Measurements from ENCODE around the gene VPS13A. TPM values are rescaled to one million over a fixed set of nuclear protein-coding genes. Genes with fewer than 3 reads are reported as not detected.

The VPS13A gene
- total and polyA plus RNA-seq, 4 donors: 2.4 to 45.1 (median 22.6) TPM

GRCh38 chr9:77142366-77142765 lies 35.0 kb upstream of the VPS13A start:
- TF ChIP-seq, protein P1, sequence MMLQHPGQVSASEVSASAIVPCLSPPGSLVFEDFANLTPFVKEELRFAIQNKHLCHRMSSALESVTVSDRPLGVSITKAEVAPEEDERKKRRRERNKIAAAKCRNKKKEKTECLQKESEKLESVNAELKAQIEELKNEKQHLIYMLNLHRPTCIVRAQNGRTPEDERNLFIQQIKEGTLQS (IDR thresholded peaks at IDR 0.05): no peak
- TF ChIP-seq YY1 (IDR thresholded peaks at IDR 0.05) (no peak), FOXA2 (IDR thresholded peaks at IDR 0.05) (no peak), SP1 (IDR thresholded peaks at IDR 0.05) (no peak)
- H3K4me3 ChIP-seq (ENCODE audit: low read depth in 1 of 3, low read length in 3 of 3): no peak overlapping the region
- no peak for DNase-seq (ENCODE audit: low spot score)
- no peak overlapping the region for H3K27ac ChIP-seq (ENCODE audit: low read depth in 1 of 2, low read length in 2 of 2)
- no peak overlapping the region for H3K9ac ChIP-seq (ENCODE audit: low read depth in 1 of 2, low read length in 2 of 2)
- no peaks in the 10 kb centered on the region for H3K36me3 ChIP-seq (ENCODE audit: control insufficient read depth in 4 of 4, insufficient read depth in 3 of 4, low read depth in 1 of 4, low read length in 3 of 4)
- no peaks in the 10 kb centered on the region for H3K9me3 ChIP-seq (ENCODE audit: control insufficient read depth in 4 of 4, low read length in 3 of 4)
- H3K27me3 ChIP-seq (ENCODE audit: control insufficient read depth in 4 of 4, insufficient read depth in 4 of 4, low read length in 3 of 4): peaks cover 0 to 2% (median 0%) of the 10 kb centered on the region in 4 donors
- 89% methylated on average over 2 of the region's 2 CpGs for WGBS
- no peaks in the 10 kb centered on the region for H3K4me1 ChIP-seq (ENCODE audit: control insufficient read depth in 4 of 4, insufficient read depth in 4 of 4, low read length in 3 of 4)

GRCh38 chr9:77149879-77150278 lies 27.5 kb upstream of the VPS13A start:
- H3K36me3 ChIP-seq (ENCODE audit: control insufficient read depth in 4 of 4, insufficient read depth in 3 of 4, low read depth in 1 of 4, low read length in 3 of 4): no peaks in the 10 kb centered on the region
- no peak overlapping the region for H3K4me3 ChIP-seq (ENCODE audit: low read depth in 1 of 3, low read length in 3 of 3)
- no peaks in the 10 kb centered on the region for H3K27me3 ChIP-seq (ENCODE audit: control insufficient read depth in 4 of 4, insufficient read depth in 4 of 4, low read length in 3 of 4)
- no peak overlapping the region for H3K27ac ChIP-seq (ENCODE audit: low read depth in 1 of 2, low read length in 2 of 2)
- TF ChIP-seq FOXA1 (IDR thresholded peaks at IDR 0.05): no peak
- TF ChIP-seq, protein P1 (IDR thresholded peaks at IDR 0.05): no peak
- no peak for TF ChIP-seq FOXA2 (IDR thresholded peaks at IDR 0.05)
- no peak for TF ChIP-seq MAX (IDR thresholded peaks at IDR 0.05)
- TF ChIP-seq HNF4G (IDR thresholded peaks at IDR 0.05): no peak
- TF ChIP-seq RAD21 (IDR thresholded peaks at IDR 0.05): no peak
- TF ChIP-seq HNF4A (conservative IDR thresholded peaks at IDR 0.05): no peak
- no peak for TF ChIP-seq GABPA (IDR thresholded peaks at IDR 0.05 in 1 of 2, conservative IDR thresholded peaks at IDR 0.05 in 1 of 2)
- no peak for TF ChIP-seq SP1 (IDR thresholded peaks at IDR 0.05)
- TF ChIP-seq NR2F2 (IDR thresholded peaks at IDR 0.05): no peak
- TF ChIP-seq CTCF (IDR thresholded peaks at IDR 0.05; ENCODE audit: low read depth, low read length, missing input control): no peak
- TF ChIP-seq, protein P2, sequence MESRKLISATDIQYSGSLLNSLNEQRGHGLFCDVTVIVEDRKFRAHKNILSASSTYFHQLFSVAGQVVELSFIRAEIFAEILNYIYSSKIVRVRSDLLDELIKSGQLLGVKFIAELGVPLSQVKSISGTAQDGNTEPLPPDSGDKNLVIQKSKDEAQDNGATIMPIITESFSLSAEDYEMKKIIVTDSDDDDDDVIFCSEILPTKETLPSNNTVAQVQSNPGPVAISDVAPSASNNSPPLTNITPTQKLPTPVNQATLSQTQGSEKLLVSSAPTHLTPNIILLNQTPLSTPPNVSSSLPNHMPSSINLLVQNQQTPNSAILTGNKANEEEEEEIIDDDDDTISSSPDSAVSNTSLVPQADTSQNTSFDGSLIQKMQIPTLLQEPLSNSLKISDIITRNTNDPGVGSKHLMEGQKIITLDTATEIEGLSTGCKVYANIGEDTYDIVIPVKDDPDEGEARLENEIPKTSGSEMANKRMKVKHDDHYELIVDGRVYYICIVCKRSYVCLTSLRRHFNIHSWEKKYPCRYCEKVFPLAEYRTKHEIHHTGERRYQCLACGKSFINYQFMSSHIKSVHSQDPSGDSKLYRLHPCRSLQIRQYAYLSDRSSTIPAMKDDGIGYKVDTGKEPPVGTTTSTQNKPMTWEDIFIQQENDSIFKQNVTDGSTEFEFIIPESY (IDR thresholded peaks at IDR 0.05): no peak
- TF ChIP-seq RXRA (IDR thresholded peaks at IDR 0.05): no peak
- TF ChIP-seq, protein P3, sequence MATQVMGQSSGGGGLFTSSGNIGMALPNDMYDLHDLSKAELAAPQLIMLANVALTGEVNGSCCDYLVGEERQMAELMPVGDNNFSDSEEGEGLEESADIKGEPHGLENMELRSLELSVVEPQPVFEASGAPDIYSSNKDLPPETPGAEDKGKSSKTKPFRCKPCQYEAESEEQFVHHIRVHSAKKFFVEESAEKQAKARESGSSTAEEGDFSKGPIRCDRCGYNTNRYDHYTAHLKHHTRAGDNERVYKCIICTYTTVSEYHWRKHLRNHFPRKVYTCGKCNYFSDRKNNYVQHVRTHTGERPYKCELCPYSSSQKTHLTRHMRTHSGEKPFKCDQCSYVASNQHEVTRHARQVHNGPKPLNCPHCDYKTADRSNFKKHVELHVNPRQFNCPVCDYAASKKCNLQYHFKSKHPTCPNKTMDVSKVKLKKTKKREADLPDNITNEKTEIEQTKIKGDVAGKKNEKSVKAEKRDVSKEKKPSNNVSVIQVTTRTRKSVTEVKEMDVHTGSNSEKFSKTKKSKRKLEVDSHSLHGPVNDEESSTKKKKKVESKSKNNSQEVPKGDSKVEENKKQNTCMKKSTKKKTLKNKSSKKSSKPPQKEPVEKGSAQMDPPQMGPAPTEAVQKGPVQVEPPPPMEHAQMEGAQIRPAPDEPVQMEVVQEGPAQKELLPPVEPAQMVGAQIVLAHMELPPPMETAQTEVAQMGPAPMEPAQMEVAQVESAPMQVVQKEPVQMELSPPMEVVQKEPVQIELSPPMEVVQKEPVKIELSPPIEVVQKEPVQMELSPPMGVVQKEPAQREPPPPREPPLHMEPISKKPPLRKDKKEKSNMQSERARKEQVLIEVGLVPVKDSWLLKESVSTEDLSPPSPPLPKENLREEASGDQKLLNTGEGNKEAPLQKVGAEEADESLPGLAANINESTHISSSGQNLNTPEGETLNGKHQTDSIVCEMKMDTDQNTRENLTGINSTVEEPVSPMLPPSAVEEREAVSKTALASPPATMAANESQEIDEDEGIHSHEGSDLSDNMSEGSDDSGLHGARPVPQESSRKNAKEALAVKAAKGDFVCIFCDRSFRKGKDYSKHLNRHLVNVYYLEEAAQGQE (IDR thresholded peaks at IDR 0.05): no peak
- TF ChIP-seq YY1 (IDR thresholded peaks at IDR 0.05): no peak
- TF ChIP-seq JUND (IDR thresholded peaks at IDR 0.05): no peak
- no peak for TF ChIP-seq EGR1 (IDR thresholded peaks at IDR 0.05; ENCODE audit: low read depth in 2 of 2)
- TF ChIP-seq TAF1 (conservative IDR thresholded peaks at IDR 0.05): no peak
- H3K4me1 ChIP-seq (ENCODE audit: control insufficient read depth in 4 of 4, insufficient read depth in 4 of 4, low read length in 3 of 4): no peaks in the 10 kb centered on the region
- DNase-seq (ENCODE audit: low spot score): no peak
- H3K9ac ChIP-seq (ENCODE audit: low read depth in 1 of 2, low read length in 2 of 2): no peak overlapping the region
- H3K9me3 ChIP-seq (ENCODE audit: control insufficient read depth in 4 of 4, low read length in 3 of 4): no peaks in the 10 kb centered on the region
- 46% methylated on average over 2 of the region's 2 CpGs for WGBS

All from liver (tissue), 9 donors.